Astrocyte (in vitro differentiated cells and primary cell): Measurements from ENCODE around the gene GPR141. TPM values are rescaled to one million over a fixed set of nuclear protein-coding genes. Genes with fewer than 3 reads are reported as not detected.

ENCODE experiments used
- DNase-seq: peaks from one replicate; pipeline ENCODE4 v3.0.0-alpha.2; 2010; ENCODE audit warnings: low read depth
- FAIRE-seq: peaks from 2 replicates; lab custom pipeline; 2011; peaks lifted over from hg19 to GRCh38; lab: Jason Lieb, UNC
- H2AFZ ChIP-seq: 2 replicates; pipeline ENCODE4 v1.6.0; 2012; ENCODE audit warnings: low read depth, low read length, inconsistent platforms
- H3K27ac ChIP-seq: 2 replicates; pipeline ENCODE4 v1.5.1; 2011; ENCODE audit warnings: low read depth, low read length, inconsistent platforms
- H3K27me3 ChIP-seq: 2 replicates; pipeline ENCODE4 v1.6.0; 2011; ENCODE audit warnings: low read length, inconsistent platforms; ENCODE audit not compliant: insufficient read depth
- H3K36me3 ChIP-seq: 2 replicates; pipeline ENCODE4 v1.5.1; 2011; ENCODE audit warnings: low read length, inconsistent platforms; ENCODE audit not compliant: insufficient read depth
- H3K4me1 ChIP-seq: 2 replicates; pipeline ENCODE4 v1.5.1; 2011; ENCODE audit warnings: low read length, inconsistent platforms; ENCODE audit not compliant: insufficient read depth
- H3K4me2 ChIP-seq: 2 replicates; pipeline ENCODE4 v1.6.0; 2012; ENCODE audit warnings: low read length, inconsistent platforms
- H3K4me3 ChIP-seq: 2 replicates; pipeline ENCODE4 v1.5.1; 2011; ENCODE audit warnings: low read depth, mild to moderate bottlenecking, low read length, inconsistent platforms; ENCODE audit not compliant: insufficient read depth
- H3K79me2 ChIP-seq: 2 replicates; pipeline ENCODE4 v1.6.0; 2012; ENCODE audit warnings: mild to moderate bottlenecking, low read length, inconsistent platforms; ENCODE audit not compliant: insufficient read depth
- H3K9ac ChIP-seq: 2 replicates; pipeline ENCODE4 v1.6.0; 2012; ENCODE audit warnings: mild to moderate bottlenecking, low read length, inconsistent platforms
- H3K9me3 ChIP-seq: 2 replicates; pipeline ENCODE4 v1.5.1; 2012; ENCODE audit warnings: low read depth, mild to moderate bottlenecking, low read length, inconsistent platforms; ENCODE audit not compliant: insufficient read depth
- H4K20me1 ChIP-seq: 2 replicates; pipeline ENCODE4 v1.6.0; 2012; ENCODE audit warnings: low read length, inconsistent platforms; ENCODE audit not compliant: insufficient read depth
- H3K27ac Mint-ChIP-seq: one replicate; pipeline ENCODE4 v1.8.0; 2021; ENCODE audit warnings: mild to moderate bottlenecking, mixed read lengths; ENCODE audit not compliant: unreplicated experiment
- H3K27me3 Mint-ChIP-seq: one replicate; pipeline ENCODE4 v1.8.0; 2021; ENCODE audit warnings: low read depth, mixed read lengths; ENCODE audit not compliant: unreplicated experiment
- H3K36me3 Mint-ChIP-seq: one replicate; pipeline ENCODE4 v1.8.0; 2021; ENCODE audit warnings: low read depth, mixed read lengths; ENCODE audit not compliant: unreplicated experiment
- H3K4me1 Mint-ChIP-seq: one replicate; pipeline ENCODE4 v1.8.0; 2021; ENCODE audit warnings: low read depth, mixed read lengths; ENCODE audit not compliant: unreplicated experiment
- H3K4me3 Mint-ChIP-seq: one replicate; pipeline ENCODE4 v1.8.0; 2021; ENCODE audit warnings: mild to moderate bottlenecking, moderate library complexity, mixed read lengths; ENCODE audit not compliant: unreplicated experiment
- H3K9me3 Mint-ChIP-seq: one replicate; pipeline ENCODE4 v1.8.0; 2021; ENCODE audit warnings: mild to moderate bottlenecking, mixed read lengths; ENCODE audit not compliant: unreplicated experiment
- CTCF ChIP-seq: IDR thresholded peaks from 2 replicates; pipeline ENCODE4 v1.5.1; 2011; ENCODE audit warnings: low read depth, mild to moderate bottlenecking, inconsistent platforms, low read length, moderate library complexity; ENCODE audit not compliant: insufficient read depth
- EZH2 ChIP-seq: IDR thresholded peaks from 2 replicates; pipeline ENCODE4 v1.6.1; 2012; ENCODE audit warnings: mild to moderate bottlenecking, low read length, inconsistent platforms; ENCODE audit not compliant: insufficient read depth
- total RNA-seq: library from RNA; stranded (reverse); gene quantifications from 2 replicates; pipeline ENCODE4 v1.2.1, GENCODE V29; 2021

The GPR141 gene
- total RNA-seq, 1 donor from 2014 or later = not detected

GRCh38 chr7:37694208-37695094, 10.9 kb downstream of the GPR141 start:
- no peak for DNase-seq
- no peak overlapping the region for H3K27ac Mint-ChIP-seq
- H3K4me1 Mint-ChIP-seq = no peaks in the 10 kb centered on the region
- no peaks in the 10 kb centered on the region for H3K27me3 Mint-ChIP-seq
- no peaks in the 10 kb centered on the region for H3K36me3 Mint-ChIP-seq
- no peak for TF ChIP-seq CTCF
- Histone ChIP-seq H3K27me3 (no peaks in the 10 kb centered on the region), H2AFZ (no peak overlapping the region), H3K4me1 (no peaks in the 10 kb centered on the region), H3K79me2 (no peaks in the 10 kb centered on the region), H3K9ac (no peak overlapping the region), H3K36me3 (no peaks in the 10 kb centered on the region), H3K9me3 (peaks cover 3% of the 10 kb centered on the region), H3K4me3 (no peak overlapping the region), H3K27ac (no peak overlapping the region), H4K20me1 (no peaks in the 10 kb centered on the region), H3K4me2 (no peak overlapping the region)
- H3K9me3 Mint-ChIP-seq = peaks cover 3% of the 10 kb centered on the region
- FAIRE-seq = no peak
- no peak overlapping the region for H3K4me3 Mint-ChIP-seq

GRCh38 chr7:37698276-37698675, 14.7 kb downstream of the GPR141 start:
- no peak overlapping the region for H2AFZ ChIP-seq
- Mint-ChIP-seq H3K4me3 (no peak overlapping the region), H3K27ac (no peak overlapping the region), H3K9me3 (no peaks in the 10 kb centered on the region), H3K36me3 (no peaks in the 10 kb centered on the region), H3K27me3 (no peaks in the 10 kb centered on the region), H3K4me1 (no peaks in the 10 kb centered on the region)
- no peaks in the 10 kb centered on the region for H3K27me3 ChIP-seq
- DNase-seq = no peak
- no peak overlapping the region for H3K27ac ChIP-seq
- no peak for FAIRE-seq
- no peaks in the 10 kb centered on the region for H3K36me3 ChIP-seq
- H4K20me1 ChIP-seq = no peaks in the 10 kb centered on the region
- H3K9me3 ChIP-seq = peaks cover 3% of the 10 kb centered on the region
- no peak overlapping the region for H3K4me2 ChIP-seq
- no peaks in the 10 kb centered on the region for H3K79me2 ChIP-seq
- H3K4me3 ChIP-seq = no peak overlapping the region
- no peak overlapping the region for H3K9ac ChIP-seq
- no peaks in the 10 kb centered on the region for H3K4me1 ChIP-seq
- TF ChIP-seq CTCF (no peak), EZH2 (no peak)

- no peak for FAIRE-seq
- Histone ChIP-seq H2AFZ (no peak overlapping the region), H3K4me1 (no peaks in the 10 kb centered on the region), H3K27me3 (no peaks in the 10 kb centered on the region), H3K27ac (no peak overlapping the region), H3K36me3 (no peaks in the 10 kb centered on the region), H4K20me1 (no peaks in the 10 kb centered on the region), H3K4me2 (no peak overlapping the region), H3K9me3 (peaks cover 3% of the 10 kb centered on the region), H3K79me2 (no peaks in the 10 kb centered on the region), H3K4me3 (no peak overlapping the region), H3K9ac (no peak overlapping the region)
- Mint-ChIP-seq H3K27ac (no peak overlapping the region), H3K27me3 (no peaks in the 10 kb centered on the region), H3K4me1 (no peaks in the 10 kb centered on the region), H3K4me3 (no peak overlapping the region), H3K9me3 (no peaks in the 10 kb centered on the region), H3K36me3 (no peaks in the 10 kb centered on the region)
- TF ChIP-seq CTCF = no peak
- no peak for TF ChIP-seq EZH2
- no peak for DNase-seq
Measured at GRCh38 chr7:37698782-37699181, 15.2 kb downstream of the GPR141 start.
